ENCODE data around the gene APOL2.
"Not testable (repeated sequence)": the region's sequence is repeated elsewhere in the genome, so short reads cannot be mapped to it uniquely, and the experiment has no call there.

APOL2 gene

DNA sequence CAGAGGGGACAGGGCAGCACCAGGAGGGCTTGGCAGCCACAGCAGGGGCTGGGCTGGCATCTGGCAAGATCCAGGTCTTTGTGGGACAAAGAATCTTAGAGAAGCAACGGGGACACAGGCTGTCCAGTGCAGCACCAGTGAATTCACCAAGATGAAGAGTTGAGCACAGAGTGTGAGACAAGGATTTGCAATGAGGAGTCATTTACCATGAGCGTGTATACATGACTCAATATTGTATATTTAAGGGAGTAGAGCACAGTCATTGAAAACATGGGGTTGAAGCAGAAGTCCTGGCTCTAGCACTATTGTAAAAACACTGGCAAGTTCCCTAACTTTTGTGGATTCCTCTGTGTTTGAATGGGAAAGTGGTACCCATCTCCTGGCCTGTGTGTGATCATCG is 17.2 kb upstream of the APOL2 start:
- no peak overlapping the region for H2AFZ ChIP-seq
- H3K79me2 ChIP-seq = no peaks in the 10 kb centered on the region
- no peak overlapping the region for H3K27ac ChIP-seq
- no peak overlapping the region for H3K4me2 ChIP-seq (ENCODE audit: low read length)
- H3K9ac ChIP-seq = no peak overlapping the region
- no peak overlapping the region for H3K4me3 ChIP-seq (ENCODE audit: low read depth, low read length)
- no peak for TF ChIP-seq CTCF (IDR thresholded peaks at IDR 0.05)
- H3K4me1 ChIP-seq = peaks cover 3% of the 10 kb centered on the region
- no peaks in the 10 kb centered on the region for H3K9me3 ChIP-seq (ENCODE audit: control insufficient read depth, low read length)
- H3K27me3 ChIP-seq (ENCODE audit: control insufficient read depth, insufficient read depth, low read length) = no peaks in the 10 kb centered on the region
- no peaks in the 10 kb centered on the region for H3K36me3 ChIP-seq (ENCODE audit: control insufficient read depth, insufficient read depth, low read length)

DNA sequence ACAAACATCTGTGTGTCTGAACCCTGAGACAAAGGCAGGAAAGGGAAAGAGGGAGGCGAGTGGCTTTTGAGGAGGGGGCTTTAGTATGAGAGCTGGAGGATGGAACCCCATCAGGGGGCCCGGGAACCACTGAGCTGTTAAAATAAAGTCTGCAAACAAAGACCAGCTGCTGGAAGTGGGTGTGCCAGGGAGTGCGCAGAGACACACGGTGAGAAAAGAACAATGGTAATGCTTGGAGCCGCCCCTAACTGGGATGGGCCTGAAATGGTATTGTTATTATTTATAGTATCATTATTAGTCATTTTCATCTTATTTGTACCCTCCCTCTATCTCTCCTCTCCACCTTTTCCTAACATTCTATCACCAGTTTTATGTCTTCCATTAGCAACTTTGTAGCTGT is 16.2 kb upstream of the APOL2 start:
- not testable (repeated sequence) for H3K36me3 ChIP-seq (ENCODE audit: control insufficient read depth, insufficient read depth, low read length); H3K9me3 ChIP-seq (ENCODE audit: control insufficient read depth, low read length); H3K79me2 ChIP-seq; H3K4me2 ChIP-seq (ENCODE audit: low read length); H3K9ac ChIP-seq; H3K4me3 ChIP-seq (ENCODE audit: low read depth, low read length); H3K4me1 ChIP-seq; H3K27me3 ChIP-seq (ENCODE audit: control insufficient read depth, insufficient read depth, low read length); H2AFZ ChIP-seq
- H3K27ac ChIP-seq = peak overlapping the region; percentile 61

DNA sequence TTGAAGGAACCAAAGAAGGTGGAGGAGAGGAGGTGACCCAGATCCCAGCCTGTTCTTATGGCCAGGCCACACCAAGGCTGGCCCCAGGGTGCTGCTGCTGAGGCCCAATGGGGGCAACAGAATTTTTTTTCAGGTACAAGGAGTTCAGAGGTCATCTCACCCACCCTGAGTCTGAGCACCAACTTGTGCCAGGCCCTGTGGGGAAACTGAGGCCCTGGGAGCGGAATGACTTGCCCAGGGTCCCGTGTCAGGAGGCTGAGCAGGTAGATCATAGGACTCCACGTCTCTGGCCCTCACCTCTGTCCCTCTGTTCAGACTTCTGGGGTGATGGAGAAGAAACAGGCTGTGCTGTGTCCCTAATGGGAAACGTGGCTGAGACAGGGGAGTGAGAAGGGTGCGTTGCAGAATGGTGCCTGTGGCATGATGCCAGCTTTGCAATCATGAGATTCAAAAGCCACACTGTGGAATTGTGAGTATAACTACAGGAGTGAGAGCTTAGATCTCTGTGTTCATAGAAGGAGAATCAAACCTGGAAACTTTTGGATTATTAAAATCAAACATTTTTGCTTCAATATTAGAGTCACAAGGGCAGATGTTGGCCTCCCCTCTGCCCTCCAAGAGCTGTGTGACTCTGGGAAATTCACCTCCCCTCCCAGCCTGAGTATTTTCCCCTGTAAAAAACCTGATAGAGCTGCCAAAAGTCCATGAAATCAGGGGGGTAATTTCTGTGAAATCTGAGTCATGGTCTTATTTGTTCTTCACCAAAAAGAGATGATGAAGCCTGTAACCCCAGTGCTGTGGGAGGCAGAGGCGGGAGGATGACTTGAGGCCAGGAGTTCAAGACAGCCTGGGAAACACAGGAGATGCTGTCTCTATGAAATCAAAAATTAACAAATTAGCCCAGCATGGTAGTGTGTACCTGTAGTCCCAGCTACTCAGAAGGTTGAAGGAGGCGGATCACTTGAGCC is 14.5 kb upstream of the APOL2 start:
- H3K4me1 ChIP-seq = no peaks in the 10 kb centered on the region
- no peaks in the 10 kb centered on the region for H3K9me3 ChIP-seq (ENCODE audit: control insufficient read depth, low read length)
- H3K36me3 ChIP-seq (ENCODE audit: control insufficient read depth, insufficient read depth, low read length) = no peaks in the 10 kb centered on the region
- H3K4me3 ChIP-seq (ENCODE audit: low read depth, low read length) = peak overlapping the region; percentile 46
- peak overlapping the region; percentile 69 for H3K27ac ChIP-seq
- H3K27me3 ChIP-seq (ENCODE audit: control insufficient read depth, insufficient read depth, low read length) = no peaks in the 10 kb centered on the region
- H2AFZ ChIP-seq = no peak overlapping the region
- no peak for TF ChIP-seq CTCF (IDR thresholded peaks at IDR 0.05)
- no peaks in the 10 kb centered on the region for H3K79me2 ChIP-seq
- H3K4me2 ChIP-seq (ENCODE audit: low read length) = peak overlapping the region; percentile 25
- H3K9ac ChIP-seq = no peak overlapping the region

DNA sequence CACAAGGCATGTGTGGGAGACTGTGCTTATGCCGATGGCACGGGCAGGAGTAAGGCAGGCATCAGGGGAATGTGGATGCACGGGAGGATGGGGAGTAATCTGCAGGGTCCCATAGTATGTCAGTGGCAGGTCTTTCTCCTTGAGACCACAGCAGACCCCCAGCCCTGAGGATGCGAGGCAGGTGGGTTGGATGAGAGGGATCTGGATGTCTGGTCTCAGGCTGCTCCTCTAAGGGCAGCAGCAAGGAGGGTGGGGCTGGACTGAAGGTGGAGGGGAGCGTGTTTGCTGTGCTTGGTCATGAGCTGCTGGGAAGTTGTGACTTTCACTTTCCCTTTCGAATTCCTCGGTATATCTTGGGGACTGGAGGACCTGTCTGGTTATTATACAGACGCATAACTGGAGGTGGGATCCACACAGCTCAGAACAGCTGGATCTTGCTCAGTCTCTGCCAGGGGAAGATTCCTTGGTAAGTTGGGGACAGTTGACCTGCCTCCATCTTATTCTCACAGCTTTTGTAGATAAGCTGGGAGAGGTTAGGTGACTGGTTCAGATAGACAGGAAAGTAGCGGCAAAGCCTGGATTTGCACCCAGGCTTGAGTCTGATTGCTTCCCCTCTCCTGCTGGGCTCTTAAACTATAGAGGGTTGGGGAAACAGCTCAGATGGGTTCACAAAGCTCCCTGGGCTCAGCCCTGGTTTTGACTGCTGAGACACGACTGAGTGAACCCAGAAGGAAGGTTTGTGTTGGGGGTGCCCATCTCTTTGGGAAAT is 13.6 kb upstream of the APOL2 start, which contains the start of gene APOL1:
APOL1 (plus strand) TSS at position 380 of the 769 bp plus-strand sequence. CDS start 1,823 bp downstream, outside the sequence.
- no peak for TF ChIP-seq CTCF (IDR thresholded peaks at IDR 0.05)
- Histone ChIP-seq H3K36me3 (ENCODE audit: control insufficient read depth, insufficient read depth, low read length) (no peaks in the 10 kb centered on the region), H3K4me3 (ENCODE audit: low read depth, low read length) (peak within 1 kb of the TSS; percentile 46), H3K4me1 (no peaks in the 10 kb centered on the region), H3K27ac (peak within 1 kb of the TSS; percentile 69), H3K9me3 (ENCODE audit: control insufficient read depth, low read length) (no peaks in the 10 kb centered on the region), H2AFZ (no peak within 1 kb of the TSS), H3K4me2 (ENCODE audit: low read length) (peak within 1 kb of the TSS; percentile 33), H3K79me2 (no peaks in the 10 kb centered on the region), H3K9ac (no peak within 1 kb of the TSS), H3K27me3 (ENCODE audit: control insufficient read depth, insufficient read depth, low read length) (no peaks in the 10 kb centered on the region)

DNA sequence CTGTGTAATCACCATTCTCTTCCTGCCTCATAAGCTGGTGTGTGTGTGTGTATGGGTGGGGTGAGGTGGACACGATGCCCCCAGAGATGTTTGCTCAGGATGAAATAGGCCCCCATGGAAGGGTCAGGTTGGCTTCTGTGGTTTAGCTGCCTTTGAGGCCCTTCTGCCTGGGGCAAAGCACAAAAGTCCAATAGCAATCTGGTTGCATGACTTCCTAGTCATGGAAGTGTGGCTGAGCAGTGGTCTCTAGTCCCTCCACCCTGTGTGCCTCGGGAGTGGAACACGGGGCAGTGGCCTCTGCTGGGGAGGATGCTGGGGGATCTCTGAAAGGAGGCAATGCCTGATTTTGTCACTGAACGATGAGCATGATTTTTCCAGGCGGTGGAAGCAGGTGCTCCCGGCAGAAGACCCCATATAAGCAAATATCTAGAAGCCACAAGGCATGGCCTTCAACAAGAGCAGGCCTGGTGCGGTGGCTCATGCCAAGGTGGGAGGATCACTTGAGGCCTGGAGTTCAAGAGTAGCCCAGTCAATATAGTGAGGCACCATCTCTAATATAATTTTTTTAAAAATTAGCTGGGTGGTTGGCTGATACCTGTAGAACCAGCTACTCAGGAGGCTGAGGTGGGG is 12.8 kb upstream of the APOL2 start:
- not testable (repeated sequence) for H3K27me3 ChIP-seq (ENCODE audit: control insufficient read depth, insufficient read depth, low read length); H3K36me3 ChIP-seq (ENCODE audit: control insufficient read depth, insufficient read depth, low read length); H3K4me3 ChIP-seq (ENCODE audit: low read depth, low read length); H3K4me2 ChIP-seq (ENCODE audit: low read length); H3K4me1 ChIP-seq; H3K79me2 ChIP-seq; H2AFZ ChIP-seq; H3K9ac ChIP-seq; H3K9me3 ChIP-seq (ENCODE audit: control insufficient read depth, low read length); H3K27ac ChIP-seq

- H3K27ac ChIP-seq; H3K79me2 ChIP-seq; H3K9me3 ChIP-seq (ENCODE audit: control insufficient read depth, low read length); H2AFZ ChIP-seq; H3K4me3 ChIP-seq (ENCODE audit: low read depth, low read length); H3K4me2 ChIP-seq (ENCODE audit: low read length); H3K27me3 ChIP-seq (ENCODE audit: control insufficient read depth, insufficient read depth, low read length); H3K9ac ChIP-seq; H3K4me1 ChIP-seq; H3K36me3 ChIP-seq (ENCODE audit: control insufficient read depth, insufficient read depth, low read length): not testable (repeated sequence)
Measured at GRCh38 chr22:36250292-36250960, 11.1 kb upstream of the APOL2 start.

Data from parathyroid adenoma (tissue), 2 donors.